Measurements from ENCODE around the gene TMCC1.

DNA sequence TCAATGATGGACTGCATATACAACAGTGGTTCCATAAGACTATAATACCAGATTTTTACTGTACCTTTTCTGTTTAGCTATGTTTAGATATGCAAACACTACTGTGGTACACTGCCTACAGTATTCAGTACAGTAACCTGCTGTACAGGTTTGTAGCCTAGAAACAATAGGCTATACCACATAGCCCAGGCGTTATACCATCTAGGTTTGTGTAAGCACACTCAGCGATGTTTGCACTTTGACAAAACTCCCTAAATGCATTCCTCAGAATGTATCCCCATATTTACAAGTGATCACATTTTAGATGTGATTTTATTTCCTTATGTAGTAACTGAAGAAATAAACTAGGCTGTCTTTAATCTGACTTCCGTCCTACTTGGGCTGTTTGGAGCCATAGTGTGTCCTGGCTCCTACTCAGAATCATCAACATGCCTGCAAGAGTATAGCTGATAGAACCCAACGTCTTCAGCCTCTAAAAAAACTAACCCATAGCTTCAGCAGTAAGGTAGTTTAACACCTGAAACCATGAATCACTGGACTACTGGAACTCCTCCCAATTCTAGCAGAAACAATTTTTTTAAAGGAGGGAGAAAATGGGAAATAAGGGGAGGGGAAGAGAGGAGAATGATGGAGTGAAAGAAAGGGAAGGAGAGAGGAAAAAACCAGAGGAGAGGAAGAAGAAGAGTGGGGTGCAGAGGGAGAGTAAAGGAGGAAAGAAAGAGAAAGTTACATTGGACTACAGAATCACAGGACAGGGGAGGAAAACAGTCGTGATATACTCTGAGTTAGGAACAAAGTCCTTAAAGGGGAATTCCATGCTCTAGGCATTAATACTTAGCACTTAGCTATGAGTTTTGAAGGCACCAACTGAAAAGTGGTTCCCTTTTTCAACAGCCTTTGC is 219.4 kb downstream of the TMCC1 start:
- TF ChIP-seq, protein P1, sequence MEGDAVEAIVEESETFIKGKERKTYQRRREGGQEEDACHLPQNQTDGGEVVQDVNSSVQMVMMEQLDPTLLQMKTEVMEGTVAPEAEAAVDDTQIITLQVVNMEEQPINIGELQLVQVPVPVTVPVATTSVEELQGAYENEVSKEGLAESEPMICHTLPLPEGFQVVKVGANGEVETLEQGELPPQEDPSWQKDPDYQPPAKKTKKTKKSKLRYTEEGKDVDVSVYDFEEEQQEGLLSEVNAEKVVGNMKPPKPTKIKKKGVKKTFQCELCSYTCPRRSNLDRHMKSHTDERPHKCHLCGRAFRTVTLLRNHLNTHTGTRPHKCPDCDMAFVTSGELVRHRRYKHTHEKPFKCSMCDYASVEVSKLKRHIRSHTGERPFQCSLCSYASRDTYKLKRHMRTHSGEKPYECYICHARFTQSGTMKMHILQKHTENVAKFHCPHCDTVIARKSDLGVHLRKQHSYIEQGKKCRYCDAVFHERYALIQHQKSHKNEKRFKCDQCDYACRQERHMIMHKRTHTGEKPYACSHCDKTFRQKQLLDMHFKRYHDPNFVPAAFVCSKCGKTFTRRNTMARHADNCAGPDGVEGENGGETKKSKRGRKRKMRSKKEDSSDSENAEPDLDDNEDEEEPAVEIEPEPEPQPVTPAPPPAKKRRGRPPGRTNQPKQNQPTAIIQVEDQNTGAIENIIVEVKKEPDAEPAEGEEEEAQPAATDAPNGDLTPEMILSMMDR (IDR thresholded peaks at IDR 0.05; ENCODE audit: extremely low read depth in 1 of 2, insufficient read depth in 1 of 2, low read depth in 1 of 2, low read length in 2 of 2), result no peak
- TF ChIP-seq, protein P2, sequence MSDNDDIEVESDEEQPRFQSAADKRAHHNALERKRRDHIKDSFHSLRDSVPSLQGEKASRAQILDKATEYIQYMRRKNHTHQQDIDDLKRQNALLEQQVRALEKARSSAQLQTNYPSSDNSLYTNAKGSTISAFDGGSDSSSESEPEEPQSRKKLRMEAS (IDR thresholded peaks at IDR 0.05; ENCODE audit: insufficient read depth, insufficient read length), result no peak
- TF ChIP-seq POLR2A (IDR thresholded peaks at IDR 0.05; ENCODE audit: low read depth, low read length) (no peak), MYC (IDR thresholded peaks at IDR 0.05; ENCODE audit: low read depth, low read length) (no peak), EZH2 (IDR thresholded peaks at IDR 0.05; ENCODE audit: borderline replicate concordance, low read depth, low read length, severe bottlenecking) (no peak), FOS (IDR thresholded peaks at IDR 0.05; ENCODE audit: borderline replicate concordance, insufficient read depth, low read length) (no peak), GATA2 (IDR thresholded peaks at IDR 0.05; ENCODE audit: insufficient read depth, insufficient read length, low read depth, low read length) (no peak), POLR2AphosphoS5 (IDR thresholded peaks at IDR 0.05; ENCODE audit: insufficient read depth, low read depth, low read length) (no peak)
